Regular cardiac myocyte (primary cell): ENCODE results near the gene ZBTB40. TPM values are rescaled to one million over a fixed set of nuclear protein-coding genes. Genes with fewer than 3 reads are reported as not detected.

Experiments
- total RNA-seq: library from RNA; depleted of rRNA; stranded (reverse); fragments of >200 nt; gene quantifications from 2 replicates; pipeline ENCODE4 v1.2.3, GENCODE V29; 2014

ZBTB40 gene, protein sequence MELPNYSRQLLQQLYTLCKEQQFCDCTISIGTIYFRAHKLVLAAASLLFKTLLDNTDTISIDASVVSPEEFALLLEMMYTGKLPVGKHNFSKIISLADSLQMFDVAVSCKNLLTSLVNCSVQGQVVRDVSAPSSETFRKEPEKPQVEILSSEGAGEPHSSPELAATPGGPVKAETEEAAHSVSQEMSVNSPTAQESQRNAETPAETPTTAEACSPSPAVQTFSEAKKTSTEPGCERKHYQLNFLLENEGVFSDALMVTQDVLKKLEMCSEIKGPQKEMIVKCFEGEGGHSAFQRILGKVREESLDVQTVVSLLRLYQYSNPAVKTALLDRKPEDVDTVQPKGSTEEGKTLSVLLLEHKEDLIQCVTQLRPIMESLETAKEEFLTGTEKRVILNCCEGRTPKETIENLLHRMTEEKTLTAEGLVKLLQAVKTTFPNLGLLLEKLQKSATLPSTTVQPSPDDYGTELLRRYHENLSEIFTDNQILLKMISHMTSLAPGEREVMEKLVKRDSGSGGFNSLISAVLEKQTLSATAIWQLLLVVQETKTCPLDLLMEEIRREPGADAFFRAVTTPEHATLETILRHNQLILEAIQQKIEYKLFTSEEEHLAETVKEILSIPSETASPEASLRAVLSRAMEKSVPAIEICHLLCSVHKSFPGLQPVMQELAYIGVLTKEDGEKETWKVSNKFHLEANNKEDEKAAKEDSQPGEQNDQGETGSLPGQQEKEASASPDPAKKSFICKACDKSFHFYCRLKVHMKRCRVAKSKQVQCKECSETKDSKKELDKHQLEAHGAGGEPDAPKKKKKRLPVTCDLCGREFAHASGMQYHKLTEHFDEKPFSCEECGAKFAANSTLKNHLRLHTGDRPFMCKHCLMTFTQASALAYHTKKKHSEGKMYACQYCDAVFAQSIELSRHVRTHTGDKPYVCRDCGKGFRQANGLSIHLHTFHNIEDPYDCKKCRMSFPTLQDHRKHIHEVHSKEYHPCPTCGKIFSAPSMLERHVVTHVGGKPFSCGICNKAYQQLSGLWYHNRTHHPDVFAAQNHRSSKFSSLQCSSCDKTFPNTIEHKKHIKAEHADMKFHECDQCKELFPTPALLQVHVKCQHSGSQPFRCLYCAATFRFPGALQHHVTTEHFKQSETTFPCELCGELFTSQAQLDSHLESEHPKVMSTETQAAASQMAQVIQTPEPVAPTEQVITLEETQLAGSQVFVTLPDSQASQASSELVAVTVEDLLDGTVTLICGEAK
- 9.6 and 11.5 TPM in 2 replicates for total RNA-seq

DNA sequence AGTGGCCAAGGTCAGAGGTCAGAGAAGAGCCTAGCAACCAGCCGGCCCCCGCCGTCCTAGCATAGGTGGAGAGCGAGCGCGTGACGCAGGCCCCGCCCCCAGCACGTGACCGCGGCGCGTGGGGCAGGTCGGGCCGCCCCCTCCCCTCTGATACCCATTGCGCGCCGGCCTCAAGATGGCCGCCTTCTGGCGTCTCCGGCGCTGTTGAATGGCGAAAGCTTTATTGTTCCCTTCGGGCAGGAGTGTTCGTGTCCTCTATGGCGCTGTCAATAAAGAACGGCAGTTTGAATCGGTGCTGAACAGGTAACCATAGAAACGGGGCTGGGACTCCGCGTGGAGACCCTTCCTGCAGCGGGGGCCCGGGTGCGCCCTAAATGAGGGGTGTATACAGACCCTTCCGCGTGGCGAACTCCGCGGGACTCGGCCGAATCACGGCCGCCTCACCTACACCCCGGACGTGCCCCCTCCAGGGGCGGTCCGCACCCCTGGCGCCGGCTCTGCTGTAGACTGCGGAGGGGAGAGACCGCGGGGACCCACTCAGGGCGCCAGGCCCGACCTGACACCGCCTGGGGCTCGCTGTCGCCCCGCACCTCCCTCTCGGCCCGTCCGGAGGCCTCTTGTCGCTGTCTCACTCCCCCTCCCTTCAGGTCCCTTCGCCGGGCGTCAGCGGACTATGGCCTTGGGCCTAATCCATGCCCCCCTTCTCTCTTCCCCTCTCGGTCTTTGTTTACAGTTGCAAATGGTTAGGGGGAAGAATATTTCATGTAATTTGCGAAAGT, at the start of gene ZBTB40:
TSS of gene ZBTB40 (plus strand) at position 150 of the 779 bp plus-strand sequence. CDS start 38,098 bp downstream, outside the sequence.

GRCh38 chr1:22562584-22563583, 111.2 kb downstream of the ZBTB40 start, which contains the start of gene EPHA8:
EPHA8 (plus strand) TSS chr1:22563489; CDS start chr1:22563636, 147 bp downstream.

Other genes starting within 250 kb of the ZBTB40 start
- not detected in 2 replicates for gene EPHA8, start 111.6 kb downstream of the ZBTB40 start, total RNA-seq
- gene C1QA, start 184.8 kb downstream of the ZBTB40 start, total RNA-seq = not detected in 2 replicates
- not detected in 2 replicates for gene C1QC, start 191.8 kb downstream of the ZBTB40 start, total RNA-seq
- not detected in 2 replicates for gene C1QB, start 201.4 kb downstream of the ZBTB40 start, total RNA-seq